ENCODE measurements around the gene STMP1.

- TF ChIP-seq TARDBP (CRISPR knock-in tag; IDR thresholded peaks at IDR 0.05), result no peak
- no peak for TF ChIP-seq MBNL3 (CRISPR knock-in tag; conservative IDR thresholded peaks at IDR 0.05)
These were observed 44.7 kb downstream of the STMP1 start for GRCh38 chr7:135706858-135707569.

Data from HepG2 (cell line).